HG03460 (cell line): ENCODE results near the gene PIP5KL1.

Experiments
- ATAC-seq: cut with Tn5 transposase; IDR thresholded peaks from one replicate; pipeline ENCODE4 v1.9.1; 2021; ENCODE audit not compliant: unreplicated experiment

PIP5KL1 gene

DNA sequence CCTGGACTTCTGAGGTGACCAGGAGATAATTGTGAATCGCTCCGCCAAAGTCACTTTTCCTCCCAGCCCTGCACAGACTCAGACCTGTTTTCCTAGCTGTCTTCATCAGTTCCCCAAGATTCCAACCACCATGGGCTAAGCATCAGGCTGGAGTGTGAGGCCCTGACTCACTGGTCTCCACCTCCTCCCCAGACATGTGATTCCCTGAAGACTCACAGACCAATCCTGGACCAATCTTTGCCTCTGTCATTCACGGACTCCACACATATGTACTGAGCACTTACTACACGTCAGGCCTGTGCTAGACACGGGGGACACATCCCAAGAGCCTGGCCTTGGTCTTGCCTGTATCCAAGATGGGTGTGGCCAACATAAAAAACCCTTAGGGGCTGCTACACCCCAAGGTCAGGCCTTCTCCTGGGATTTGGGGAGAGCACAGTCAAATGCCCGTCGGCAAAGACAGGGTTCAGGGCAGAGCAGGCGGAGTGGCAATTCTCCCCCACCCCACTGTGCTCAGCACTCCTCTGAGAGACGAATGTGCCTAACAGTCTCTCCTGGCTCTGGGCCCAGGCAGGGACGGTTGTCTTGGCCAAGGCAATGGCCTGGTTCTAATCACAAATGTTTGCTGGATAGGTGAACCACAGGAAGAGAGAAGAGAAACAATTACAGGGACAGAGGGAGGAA, 38.3 kb upstream of the PIP5KL1 start:
- ATAC-seq: no peak

DNA sequence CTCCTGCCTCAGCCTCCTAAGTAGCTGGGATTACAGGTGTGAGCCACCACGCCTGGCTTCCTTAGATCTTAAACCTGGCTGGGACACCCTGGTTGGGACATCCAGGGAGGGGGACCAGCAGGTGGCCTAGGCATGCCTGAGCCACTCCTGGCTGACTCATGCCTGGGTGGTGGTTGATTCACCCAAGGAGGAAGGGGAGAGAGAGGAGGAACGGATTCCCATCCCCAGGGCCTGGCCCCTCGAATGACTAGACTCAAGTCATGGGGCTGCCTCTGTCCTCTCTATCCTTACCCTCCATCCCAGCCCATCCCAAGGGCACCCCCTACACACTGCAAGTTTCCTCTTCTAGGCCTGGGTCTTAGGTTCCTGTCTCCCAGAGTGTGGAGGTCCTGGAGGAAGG, 37.5 kb upstream of the PIP5KL1 start:
- no peak for ATAC-seq

DNA sequence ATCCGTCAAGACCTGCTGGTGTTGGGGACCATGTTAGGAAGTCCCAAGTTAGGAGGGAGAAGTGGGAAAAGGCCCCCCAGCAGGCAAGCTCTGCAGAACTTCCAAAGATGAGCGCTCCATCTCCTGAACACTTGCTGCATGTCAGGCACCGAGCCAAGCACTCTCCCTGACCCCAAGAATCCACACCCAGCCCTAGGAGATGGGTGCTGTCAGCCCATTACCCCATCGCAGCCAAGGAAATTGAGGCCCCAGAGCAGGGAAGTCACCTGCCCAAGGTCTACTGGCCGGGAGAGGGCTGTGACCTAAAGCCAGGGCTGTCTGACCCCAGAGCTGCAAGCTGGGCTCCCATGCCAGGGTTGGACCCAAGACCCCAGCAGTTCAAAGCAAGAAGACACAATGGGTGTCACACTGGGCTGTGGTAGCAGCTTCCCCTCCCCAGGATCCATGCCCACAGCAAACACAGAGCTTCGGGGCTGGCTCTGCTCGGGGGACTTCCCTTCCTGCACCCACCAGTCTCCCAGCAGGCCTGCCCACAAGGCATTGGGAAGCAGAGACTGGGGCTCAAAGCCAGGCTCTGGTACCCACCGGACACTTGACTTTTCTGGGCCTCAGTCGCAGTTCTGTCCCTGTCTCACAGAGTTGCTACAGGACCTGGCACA, 36.7 kb upstream of the PIP5KL1 start:
- ATAC-seq: no peak

DNA sequence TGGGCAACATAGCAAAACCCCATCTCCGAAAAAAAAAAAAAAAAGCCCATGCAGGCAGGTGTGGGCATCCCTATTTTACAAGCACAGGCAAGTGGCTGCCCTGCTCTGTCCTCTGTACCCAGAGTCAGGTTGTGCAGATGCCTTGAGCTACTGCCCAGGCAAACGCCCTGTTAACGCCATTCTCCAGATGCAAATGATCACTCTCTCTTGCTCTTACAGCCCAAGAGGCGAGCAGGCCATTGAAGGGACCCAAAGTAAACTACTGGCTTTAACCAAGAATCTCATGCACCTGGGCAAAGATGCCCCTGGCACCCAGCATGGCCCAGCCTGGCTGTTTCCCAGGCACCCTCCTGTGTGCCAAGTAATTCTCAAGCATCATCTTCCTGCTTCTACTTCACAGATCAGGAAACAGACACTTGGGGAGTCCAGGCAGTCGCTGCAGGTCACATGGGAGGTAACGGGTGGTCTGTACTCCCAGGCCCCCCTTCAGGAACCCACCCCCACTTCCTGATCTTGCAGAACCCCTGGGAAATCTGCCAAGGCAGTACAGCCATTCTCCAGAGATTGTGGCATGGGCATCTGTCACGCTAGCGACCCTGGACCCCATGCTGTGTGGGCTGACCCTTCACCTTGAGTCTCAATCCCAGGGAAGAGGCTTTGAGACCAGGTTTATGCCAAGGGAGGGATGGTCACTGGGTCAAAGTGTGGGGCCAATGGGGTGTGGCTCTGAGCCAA, 36.0 kb upstream of the PIP5KL1 start:
- no peak for ATAC-seq

DNA sequence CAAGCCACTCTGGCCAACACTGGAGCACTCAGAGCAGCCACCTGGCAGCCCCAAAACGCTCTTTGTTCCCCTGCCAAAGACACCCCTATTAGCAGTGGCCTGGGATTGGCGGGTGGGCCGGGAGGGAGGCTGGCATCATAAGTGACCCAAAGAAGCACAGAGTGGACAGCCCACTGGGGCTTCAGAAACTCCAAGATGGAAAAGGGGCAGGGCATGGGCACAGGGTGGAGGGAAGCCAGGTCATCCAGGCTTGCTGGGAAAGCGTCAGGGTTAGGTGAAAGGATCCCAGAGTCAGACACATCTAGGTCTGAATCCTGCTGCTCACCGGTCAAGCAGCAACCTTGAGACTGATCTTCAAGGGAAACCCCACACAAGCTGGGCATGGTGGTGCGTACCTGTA, 35.4 kb upstream of the PIP5KL1 start:
- no peak for ATAC-seq

DNA sequence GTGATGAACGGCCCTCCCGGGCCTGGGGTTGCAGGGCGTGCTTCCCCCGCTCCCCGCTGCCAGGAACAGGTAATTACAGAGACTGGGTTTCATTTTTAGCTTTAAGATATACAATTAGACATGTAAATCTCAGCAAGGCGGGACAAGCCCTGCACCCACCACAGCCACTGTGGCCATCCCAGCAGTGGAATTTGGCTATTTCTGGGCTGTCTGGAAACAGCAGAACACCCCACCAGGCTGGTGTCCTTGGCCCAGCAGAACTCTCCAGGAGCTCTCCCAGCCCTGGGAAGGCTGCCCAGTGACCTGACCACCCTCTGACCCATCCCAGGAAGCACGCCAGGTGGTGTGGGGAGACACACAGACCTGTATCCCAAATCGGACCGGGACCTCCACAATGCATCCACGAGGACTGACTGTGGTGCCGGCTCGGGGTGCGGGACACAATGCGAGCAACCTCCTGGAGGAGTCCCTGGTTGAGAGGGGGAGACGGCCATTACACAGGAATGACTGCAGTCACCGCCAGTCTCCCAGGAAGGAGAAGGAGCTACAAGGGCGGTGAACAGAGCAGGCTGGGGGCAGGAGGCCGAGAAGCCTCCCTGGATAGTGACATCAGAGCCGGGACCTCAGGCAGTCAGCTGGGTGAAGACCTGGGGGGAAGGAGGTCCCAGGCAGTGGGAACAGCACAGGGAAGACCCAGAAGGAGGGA, 32.9 kb upstream of the PIP5KL1 start:
- ATAC-seq: no peak

DNA sequence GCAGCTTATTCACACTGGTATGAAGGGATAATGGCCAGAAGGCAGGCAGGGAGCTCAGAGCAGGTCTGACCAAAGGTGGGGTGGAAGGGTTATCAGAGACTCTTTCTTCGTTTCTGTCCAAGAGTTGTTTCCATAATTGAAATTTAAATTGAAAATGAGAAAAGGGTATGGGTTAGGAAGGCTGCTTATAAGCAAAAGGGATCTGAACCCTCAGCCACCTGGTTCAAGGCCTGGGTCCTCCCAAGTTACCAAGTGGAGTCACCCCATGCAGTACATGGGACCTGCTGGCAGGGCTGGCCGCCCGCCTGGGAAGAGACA, 32.4 kb upstream of the PIP5KL1 start:
- no peak for ATAC-seq

DNA sequence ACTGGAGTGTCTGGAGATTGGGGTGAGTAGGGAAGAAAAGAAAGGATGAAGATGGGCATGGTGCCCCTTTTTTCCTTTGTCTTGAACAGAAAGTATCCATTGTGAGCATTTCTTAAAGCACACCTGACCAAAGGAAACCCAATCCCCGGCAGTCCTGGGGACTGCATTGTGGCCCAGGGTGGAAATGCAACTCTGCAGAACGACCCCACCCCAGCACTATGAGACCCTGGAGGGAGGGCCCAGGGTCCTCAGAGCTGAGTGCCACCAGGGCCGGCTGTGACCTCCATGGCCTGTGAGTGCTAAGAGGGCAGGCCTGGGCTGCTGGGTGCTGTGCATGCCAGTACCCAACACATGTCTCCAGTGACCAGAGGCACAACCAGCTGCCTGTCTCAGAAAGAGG, 31.7 kb upstream of the PIP5KL1 start:
- no peak for ATAC-seq

DNA sequence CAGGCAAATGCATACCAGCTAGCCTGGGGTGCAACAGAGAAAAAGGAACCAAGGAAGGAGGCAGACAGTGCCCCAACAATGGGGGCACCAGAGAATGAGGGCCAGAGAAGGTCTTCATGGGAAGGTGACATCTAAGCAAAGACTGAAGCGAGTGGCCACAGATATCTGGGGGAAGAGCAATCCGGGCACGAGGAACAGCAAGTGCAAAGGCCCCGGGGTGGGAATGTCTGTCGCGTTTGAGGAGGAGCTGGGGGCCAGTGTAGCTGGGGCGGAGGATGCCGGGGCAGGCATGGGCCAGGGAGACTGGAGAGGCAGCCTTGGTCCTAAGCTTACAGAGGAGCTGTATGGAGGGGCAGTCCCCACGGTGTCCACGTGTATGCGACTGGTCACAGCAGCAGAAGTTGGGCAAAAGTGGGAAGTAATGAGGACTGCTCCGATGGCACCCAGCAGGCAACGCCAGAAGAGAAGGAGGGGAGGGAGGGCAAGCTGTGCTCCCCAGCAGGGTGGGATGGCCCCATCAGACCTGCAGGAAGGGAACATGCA, 31.1 kb upstream of the PIP5KL1 start:
- ATAC-seq: no peak

DNA sequence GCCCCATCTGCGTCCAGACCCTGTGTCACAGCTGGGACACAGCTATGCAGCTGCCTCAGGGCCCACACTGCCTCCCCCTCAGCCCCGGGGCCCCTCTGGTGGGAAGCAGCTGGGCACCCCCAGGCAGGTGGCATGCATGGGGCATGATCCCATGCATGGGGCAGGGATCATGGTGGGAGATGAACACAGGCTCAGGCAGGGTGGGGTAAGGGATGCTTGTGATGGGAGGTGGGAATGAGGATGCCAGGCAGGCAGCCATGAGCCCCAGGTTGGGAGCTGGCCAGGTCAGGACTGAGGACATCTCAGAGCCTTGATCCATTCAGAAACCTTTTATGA, 30.5 kb upstream of the PIP5KL1 start:
- ATAC-seq: no peak

DNA sequence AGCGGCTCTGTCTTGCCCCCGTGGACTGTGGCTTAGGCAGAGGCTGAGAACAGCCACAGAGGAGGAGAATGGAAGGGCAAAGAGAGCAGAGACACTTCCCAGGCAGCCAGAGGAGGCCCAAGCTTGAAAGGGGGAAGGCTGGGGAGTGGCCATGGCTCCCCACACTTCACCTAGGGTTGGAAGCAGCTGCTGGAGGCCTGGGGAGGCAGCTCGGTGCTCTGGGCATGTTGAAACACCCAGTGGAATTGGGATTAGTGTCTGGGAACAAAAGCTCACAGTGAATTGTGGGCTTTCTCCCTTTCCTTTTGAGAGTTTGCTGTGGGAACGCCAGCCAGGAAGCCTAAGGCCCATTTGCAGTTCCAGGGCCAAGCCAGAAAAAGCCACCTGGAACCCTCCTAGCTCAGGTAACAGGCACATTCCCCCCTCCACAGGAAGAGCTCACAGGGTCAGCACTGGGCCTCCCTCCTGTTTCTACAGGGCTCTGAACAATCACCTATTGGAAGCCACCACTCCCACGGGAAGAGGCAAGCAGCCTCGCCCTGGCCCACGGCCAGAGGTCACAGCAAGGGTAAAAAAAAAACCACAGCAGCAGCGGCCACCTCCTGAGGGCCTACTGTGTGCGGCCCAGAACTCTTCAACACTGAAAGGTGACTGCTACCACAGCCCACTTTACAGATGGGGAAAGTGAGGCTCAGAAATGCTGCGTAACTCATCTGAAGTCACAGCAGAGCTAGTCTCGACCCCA, 30.0 kb upstream of the PIP5KL1 start:
- no peak for ATAC-seq

DNA sequence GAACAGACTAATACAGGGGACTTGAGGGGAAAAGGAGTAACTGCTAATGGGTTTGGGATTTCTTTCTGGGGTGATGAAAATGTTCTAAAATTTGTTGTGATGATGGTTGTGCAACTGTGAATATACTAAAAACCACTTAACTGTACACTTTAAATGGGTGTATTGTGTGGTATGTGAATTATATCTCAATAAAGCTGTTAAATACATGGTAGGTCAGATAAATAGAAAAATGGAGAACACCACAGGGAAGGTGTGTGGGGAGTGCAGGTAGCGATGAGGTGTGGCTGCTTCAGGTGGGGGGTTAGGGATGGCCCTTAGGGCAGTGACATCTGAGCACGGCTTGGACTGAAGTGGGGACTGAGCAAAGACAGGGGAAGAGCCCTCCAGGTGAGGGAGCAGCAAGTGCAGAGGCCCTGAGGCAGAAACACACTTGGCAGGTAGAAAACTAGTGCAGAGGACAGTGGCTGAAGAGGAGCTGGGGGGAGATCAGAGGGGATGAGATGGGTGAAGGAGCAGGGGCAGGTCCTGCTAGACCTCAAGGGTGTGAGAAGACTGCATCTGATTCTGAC, 29.3 kb upstream of the PIP5KL1 start:
- ATAC-seq: no peak

DNA sequence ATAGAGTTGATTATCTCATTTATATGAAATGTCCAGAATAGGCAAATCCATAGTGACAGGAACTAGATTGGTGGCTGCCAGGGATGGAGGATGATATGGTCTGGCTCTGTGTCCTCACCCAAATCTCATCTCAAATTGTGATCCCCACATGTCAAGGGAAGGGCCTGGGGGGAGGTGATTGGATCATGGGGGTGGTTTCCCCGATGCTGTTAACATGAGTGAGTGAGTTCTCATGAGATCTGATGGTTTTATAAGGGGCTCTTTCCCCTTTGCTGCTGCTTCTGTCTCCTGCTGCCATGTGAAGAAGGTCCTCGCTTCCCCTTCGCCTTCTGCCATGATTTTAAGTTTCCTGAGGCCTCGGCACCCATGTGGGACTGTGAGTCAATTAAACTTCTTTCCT, 28.8 kb upstream of the PIP5KL1 start:
- ATAC-seq: no peak

DNA sequence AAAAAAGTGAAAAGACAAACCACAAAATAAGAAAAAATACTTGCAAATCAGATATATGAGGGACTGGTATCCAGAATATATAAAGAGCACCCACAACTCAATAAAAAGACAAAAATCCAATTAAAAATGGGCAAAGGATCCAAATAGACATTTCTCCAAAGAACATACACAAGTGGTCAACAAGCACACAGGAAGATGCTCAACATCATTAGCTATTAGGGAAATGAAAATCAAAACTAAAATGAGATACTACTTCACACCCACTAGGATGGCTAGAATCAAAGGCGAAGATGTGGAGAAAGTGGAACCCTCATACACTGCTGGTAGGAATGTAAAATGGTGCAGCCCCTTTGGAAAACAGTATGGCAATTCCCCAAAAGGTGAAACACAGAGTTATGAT, 28.2 kb upstream of the PIP5KL1 start:
- no peak for ATAC-seq

DNA sequence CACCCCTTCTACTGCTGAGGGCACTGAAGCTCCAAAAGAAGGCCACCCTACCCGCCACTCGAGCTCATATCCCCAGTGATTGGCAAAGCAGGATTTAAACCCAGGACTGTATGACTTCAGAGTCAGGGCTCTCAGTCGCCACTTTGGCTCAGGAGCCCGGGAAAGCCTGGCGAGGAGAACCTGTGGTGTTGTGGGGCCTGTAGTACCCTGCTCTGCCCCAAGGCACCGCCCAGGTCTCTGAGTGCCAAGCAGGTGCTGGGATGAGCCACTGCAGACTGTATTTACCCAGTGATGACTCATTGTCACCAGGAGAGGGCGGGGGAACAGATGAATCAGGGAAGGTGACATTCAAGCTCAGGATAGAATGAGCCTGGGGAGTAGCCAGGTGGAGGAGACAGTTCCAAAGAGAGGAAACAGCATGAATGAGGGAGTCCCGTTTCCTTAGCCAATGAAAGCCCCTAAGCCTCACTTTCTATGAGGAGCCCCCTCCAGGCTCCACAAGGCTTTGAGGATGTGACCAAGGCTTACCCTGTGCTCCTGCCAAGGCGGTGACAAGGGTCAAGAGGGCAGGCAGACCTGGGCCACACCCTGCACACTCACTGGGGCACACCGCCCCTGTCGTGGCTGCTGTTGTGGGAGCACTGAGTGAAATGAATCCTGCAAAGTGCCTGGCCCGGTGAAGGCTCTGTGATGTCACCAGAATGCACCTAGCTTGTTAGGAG, 24.9 kb upstream of the PIP5KL1 start:
- ATAC-seq: no peak

DNA sequence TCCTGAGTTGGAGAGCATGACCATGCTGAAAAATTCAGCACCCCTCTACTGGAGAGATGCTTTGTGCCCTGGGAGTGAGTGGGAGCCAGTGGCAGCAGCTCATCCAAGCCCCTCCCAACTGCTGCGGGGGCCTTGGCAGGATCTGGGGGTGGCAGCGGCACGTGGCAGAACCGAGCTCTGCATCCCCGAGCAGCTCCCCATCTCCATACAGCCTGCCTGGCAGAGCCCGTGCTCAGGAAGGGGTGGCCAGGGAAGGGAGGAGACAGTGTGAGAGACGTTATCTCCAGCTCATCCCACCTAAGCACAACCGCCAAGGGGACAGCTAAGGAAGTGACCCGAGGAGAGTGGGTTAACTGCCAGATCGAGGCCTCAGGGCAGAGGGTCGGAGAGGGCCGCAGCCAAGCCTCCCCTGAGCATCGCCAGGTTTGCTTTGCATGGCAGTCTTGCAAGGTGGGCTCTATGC, 24.3 kb upstream of the PIP5KL1 start:
- ATAC-seq: no peak

DNA sequence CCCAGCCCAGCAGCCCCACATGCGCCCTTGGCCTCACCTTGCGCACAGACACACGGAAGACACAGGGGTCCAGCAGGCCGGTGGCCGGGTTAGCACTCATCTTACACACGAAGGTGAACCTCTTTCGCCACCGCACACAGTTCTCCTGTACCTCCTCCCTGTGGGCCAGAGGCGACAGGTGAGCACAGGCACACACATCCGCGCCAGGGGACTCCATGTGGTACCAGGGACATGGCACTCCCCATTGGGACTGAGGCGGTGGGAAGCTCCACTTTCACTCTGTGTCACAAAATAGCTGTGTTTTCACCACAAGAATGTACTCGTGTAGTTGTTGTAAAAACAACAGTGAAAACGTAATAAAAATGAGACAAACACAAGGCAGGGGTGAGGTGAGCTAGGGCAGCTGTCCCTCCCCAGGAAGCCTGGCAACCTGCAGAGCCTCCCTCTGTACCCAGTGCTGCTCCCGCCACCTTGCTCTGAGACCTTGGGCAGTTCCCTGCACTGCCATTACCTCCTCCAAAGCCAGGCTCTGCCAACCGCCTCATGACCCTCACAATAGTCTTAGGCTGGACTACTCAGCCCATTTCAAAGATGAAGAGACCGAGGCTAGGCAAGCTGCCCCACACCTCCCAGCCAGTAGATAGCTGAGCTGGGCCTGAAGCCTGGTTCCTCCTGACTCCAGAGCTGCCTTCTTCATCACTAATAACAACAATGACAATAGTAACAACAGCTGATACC, 23.4 kb upstream of the PIP5KL1 start:
- ATAC-seq: no peak

DNA sequence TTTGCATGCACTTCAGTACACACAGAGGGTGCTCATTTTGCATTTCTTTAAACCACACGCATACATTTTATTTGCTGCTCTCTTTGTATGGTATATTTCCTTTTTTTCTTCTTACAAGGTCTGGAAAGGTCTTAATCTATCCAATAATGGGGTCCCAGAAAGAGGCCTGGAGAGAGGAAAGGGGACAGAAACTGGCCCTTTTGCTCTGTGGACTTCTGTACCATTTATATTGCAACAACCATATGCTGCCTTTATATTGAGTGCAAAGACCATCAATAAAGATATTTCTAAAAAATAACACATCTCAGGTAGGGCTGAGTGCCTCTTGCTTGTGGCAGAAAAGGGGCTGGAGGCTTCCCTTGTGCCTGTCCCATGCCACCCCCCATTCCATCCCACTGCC, 22.6 kb upstream of the PIP5KL1 start:
- no peak for ATAC-seq
